HCT116 (cell line): ENCODE data around the gene PFKFB2. TPM values are rescaled to one million over a fixed set of nuclear protein-coding genes. Genes with fewer than 3 reads are reported as not detected.

Experiments
- ATAC-seq: fragments of 200-7000 bp; cut with Tn5 transposase; 2 replicates; pipeline ENCODE4 v1.9.1; 2020; ENCODE audit warnings: mild to moderate bottlenecking, moderate library complexity
- BruUV-seq: library from RNA; stranded (reverse); fragments of 400-500 nt; replicated peaks from 2 replicates; lab custom pipeline; 2021; lab: Mats Ljungman, UMichigan
- CTCF ChIA-PET: fragments of 300-600 bp; sonication (Branson Sonifier 250); formaldehyde crosslinking; loops from one replicate; lab custom pipeline; 2021; ENCODE audit warnings: antibody characterized with exemption; lab: Charles Lee
- POLR2A ChIA-PET: fragments of 300-600, 350-600 bp; sonication (Branson Sonifier 250); formaldehyde crosslinking; loops from one replicate; lab custom pipeline; 2021; ENCODE audit warnings: antibody characterized with exemption; lab: Charles Lee
- RAD21 ChIA-PET, 2 experiments: fragments of 300-600 bp; sonication (Branson Sonifier 250); formaldehyde crosslinking; loops; one replicate each; lab custom pipeline; 2023; ENCODE audit warnings: low total read pairs in 2 of 2; ENCODE audit not compliant: uncharacterized antibody in 2 of 2, unreplicated experiment in 2 of 2, low non-redundant PET in 1 of 2; lab: Charles Lee
- DNase-seq: peaks from one replicate; pipeline ENCODE4 v3.0.0-alpha.2; 2010; ENCODE audit warnings: low read depth, low spot score
- H2AFZ ChIP-seq: fragments of 200-600 bp; shearing (Covaris generic), sonication (generic); 2 replicates; pipeline ENCODE4 v1.6.1; 2017; ENCODE audit warnings: low read depth, mixed run types, mixed read lengths, antibody characterized with exemption, low read length; ENCODE audit not compliant: poor library complexity, severe bottlenecking
- H3K27ac ChIP-seq: 2 replicates; pipeline ENCODE4 v1.5.1; 2012; ENCODE audit warnings: low read depth, low read length
- H3K27me3 ChIP-seq: fragments of 200-600 bp; sonication (generic); 2 replicates; pipeline ENCODE4 v1.6.1; 2016; ENCODE audit warnings: mixed run types, low read length, mixed read lengths; ENCODE audit not compliant: insufficient read depth
- H3K36me3 ChIP-seq, 2 experiments: fragments of 200-500 bp in 1 of 2; fragments of 200-600 bp in 1 of 2; sonication (Bioruptor generic) in 1 of 2; sonication (generic) in 1 of 2; 2 replicates each; pipeline versions ENCODE4 v1.5.1 to v1.6.1; 2014 to 2016; ENCODE audit warnings: low read length in 2 of 2, inconsistent platforms in 1 of 2, mixed read lengths in 1 of 2, mixed run types in 1 of 2; ENCODE audit not compliant: insufficient read depth in 2 of 2, control insufficient read depth in 1 of 2
- H3K4me1 ChIP-seq, 2 experiments: fragments of 200-600 bp in 1 of 2; sonication (generic) in 1 of 2; 2 replicates each; pipeline versions ENCODE4 v1.5.1 to v1.6.1; 2012 to 2017; ENCODE audit warnings: low read length in 2 of 2, inconsistent platforms in 1 of 2, mild to moderate bottlenecking in 1 of 2, mixed read lengths in 1 of 2, mixed run types in 1 of 2, moderate library complexity in 1 of 2; ENCODE audit not compliant: insufficient read depth in 2 of 2, control insufficient read depth in 1 of 2
- H3K4me2 ChIP-seq: fragments of 200-600 bp; sonication (generic); 2 replicates; pipeline ENCODE4 v1.6.1; 2017; ENCODE audit warnings: mixed run types, low read length, mixed read lengths
- H3K4me3 ChIP-seq, 2 experiments: fragments of 200-600 bp in 1 of 2; sonication (generic) in 1 of 2; replicated peaks in 1 of 2; 2 replicates each; pipeline ENCODE4 v1.5.1; 2011 to 2016; ENCODE audit warnings: low read length in 2 of 2, control low read depth in 1 of 2, low read depth in 1 of 2, mild to moderate bottlenecking in 1 of 2, mixed read lengths in 1 of 2, mixed run types in 1 of 2
- H3K79me2 ChIP-seq: fragments of 200-600 bp; sonication (generic); 2 replicates; pipeline ENCODE4 v1.6.1; 2017; ENCODE audit warnings: mild to moderate bottlenecking, mixed run types, low read length, moderate library complexity, mixed read lengths; ENCODE audit not compliant: insufficient read depth
- H3K9ac ChIP-seq: fragments of 200-600 bp; sonication (generic); 2 replicates; pipeline ENCODE4 v1.6.1; 2016; ENCODE audit warnings: low read length, mixed read lengths
- H3K9me2 ChIP-seq: fragments of 200-600 bp; sonication (generic), shearing (Covaris generic); 2 replicates; pipeline ENCODE4 v1.6.1; 2017; ENCODE audit warnings: mixed run types, mild to moderate bottlenecking, moderate library complexity; ENCODE audit not compliant: insufficient read depth
- H3K9me3 ChIP-seq, 2 experiments: fragments of 200-500 bp in 1 of 2; fragments of 200-600 bp in 1 of 2; sonication (Bioruptor generic) in 1 of 2; sonication (generic) in 1 of 2; 2 replicates each; pipeline ENCODE4 v1.6.1; 2014 to 2017; ENCODE audit warnings: low read length in 2 of 2, mixed read lengths in 2 of 2, inconsistent platforms in 1 of 2, low read depth in 1 of 2, mild to moderate bottlenecking in 1 of 2, mixed run types in 1 of 2, moderate library complexity in 1 of 2; ENCODE audit not compliant: control insufficient read depth in 1 of 2, insufficient read depth in 1 of 2
- H4K20me1 ChIP-seq: fragments of 200-600 bp; sonication (generic), shearing (Covaris generic); 2 replicates; pipeline ENCODE4 v1.6.1; 2017; ENCODE audit warnings: mixed run types, mild to moderate bottlenecking, moderate library complexity; ENCODE audit not compliant: insufficient read depth
- CTCF ChIP-seq, 3 experiments: fragments of 200-600 bp in 1 of 3; sonication (generic) in 1 of 3; IDR thresholded peaks in 2 of 3; conservative IDR thresholded peaks in 1 of 3; 2 replicates each; pipeline ENCODE4 v1.5.1; 2012 to 2017; ENCODE audit warnings: low read depth in 2 of 3, low read length in 2 of 3, antibody characterized with exemption in 1 of 3, borderline replicate concordance in 1 of 3, control low read depth in 1 of 3, mild to moderate bottlenecking in 1 of 3, mixed read lengths in 1 of 3, mixed run types in 1 of 3, moderate library complexity in 1 of 3; ENCODE audit not compliant: insufficient read depth in 1 of 3
- REST ChIP-seq: IDR thresholded peaks from 2 replicates; pipeline ENCODE4 v1.6.1; 2012; ENCODE audit warnings: low read depth
- intact Hi-C: fragments of 100-400 bp; cut with micrococcal nuclease; formaldehyde crosslinking; loops from 2 replicates; pipeline ENCODE4 v1.10.0; 2022
- total RNA-seq: library from RNA; stranded (reverse); gene quantifications from one replicate; pipeline ENCODE4 v1.2.1, GENCODE V29; 2021; ENCODE audit not compliant: unreplicated experiment

Gene PFKFB2
- total RNA-seq, 1 experiment from 2014 or later: 13.9 TPM

- Histone ChIP-seq H2AFZ (no peak overlapping the region), H4K20me1 (no peaks in the 10 kb centered on the region), H3K27me3 (no peaks in the 10 kb centered on the region), H3K4me3 (no peak overlapping the region), H3K27ac (no peak overlapping the region), H3K36me3 (peaks cover 0 to 7% of the 10 kb centered on the region in 2 experiments; a peak in 1 of 4 replicates), H3K4me2 (no peak overlapping the region), H3K79me2 (no peaks in the 10 kb centered on the region), H3K9me3 (no peaks in the 10 kb centered on the region), H3K9me2 (no peaks in the 10 kb centered on the region), H3K9ac (no peak overlapping the region), H3K4me1 (no peaks in the 10 kb centered on the region)
- no TSS peak for BruUV-seq
- DNase-seq (no peak), ATAC-seq (peak; percentile 59; the same call in 1 of the 2 replicates)
- RAD21 ChIA-PET: no interaction called here
- CTCF ChIA-PET: no interaction called here
- TF ChIP-seq REST: no peak
- TF ChIP-seq CTCF (IDR thresholded peaks at IDR 0.05 in 2 of 3, conservative IDR thresholded peaks at IDR 0.05 in 1 of 3; ENCODE audit: borderline replicate concordance in 1 of 3, insufficient read depth in 1 of 3, low read depth in 2 of 3, low read length in 2 of 3): peak in 2 of 3 experiments; percentile 25 to 34; a peak in 3 of 6 replicates
- intact Hi-C loops: no loop called here
- POLR2A ChIA-PET: no interaction called here
Measured at GRCh38 chr1:207058878-207059867, 6.1 kb downstream of the PFKFB2 start.
